SIG-M5 treated with dmso at 0.1 percent for 504 hours (cell line): Measurements from ENCODE around the gene ZIC5.

ENCODE experiments used
- DNase-seq: peaks from one replicate; lab custom pipeline; 2025; ENCODE audit not compliant: unreplicated experiment; lab: John Stamatoyannopoulos, UW

The ZIC5 gene

DNA sequence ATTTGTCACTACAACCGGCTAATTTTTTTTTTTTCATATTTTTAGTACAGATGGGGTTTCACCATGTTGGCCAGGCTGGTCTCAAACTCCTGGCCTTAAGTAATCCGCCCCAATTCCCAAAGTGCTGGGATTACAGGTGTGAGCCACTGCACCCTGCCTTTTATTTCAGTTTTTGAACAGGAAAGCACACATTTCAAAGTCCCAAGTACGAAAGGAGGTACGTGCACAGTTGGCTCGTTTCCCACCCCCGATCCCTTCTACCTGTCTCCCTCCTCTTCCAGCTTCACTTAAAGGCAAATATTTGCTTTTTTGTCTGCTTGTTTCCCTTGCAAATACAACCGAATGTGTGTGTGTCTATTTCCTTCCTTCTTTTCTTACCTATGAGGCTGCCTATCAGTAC is 30.5 kb downstream of the ZIC5 start:
- no peak for DNase-seq

DNA sequence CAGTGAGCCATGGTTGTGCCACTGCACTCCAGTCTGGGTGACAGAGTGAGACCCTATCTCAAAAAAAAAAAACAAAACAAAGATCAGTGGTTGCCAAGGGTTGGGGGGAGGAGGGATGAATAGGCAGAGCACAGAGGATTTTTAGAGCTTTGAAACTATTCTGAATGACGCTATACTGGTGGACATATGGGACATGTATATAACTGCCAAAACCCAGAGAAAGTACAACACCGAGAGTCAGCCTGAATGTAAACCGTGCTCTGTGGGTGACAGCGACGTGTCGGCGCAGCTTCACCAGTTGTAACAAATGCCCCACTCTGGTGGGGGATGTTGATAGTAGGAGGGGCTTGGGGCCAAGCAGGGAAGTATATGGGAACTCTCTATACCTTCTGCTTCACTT is 32.9 kb downstream of the ZIC5 start:
- no peak for DNase-seq

DNA sequence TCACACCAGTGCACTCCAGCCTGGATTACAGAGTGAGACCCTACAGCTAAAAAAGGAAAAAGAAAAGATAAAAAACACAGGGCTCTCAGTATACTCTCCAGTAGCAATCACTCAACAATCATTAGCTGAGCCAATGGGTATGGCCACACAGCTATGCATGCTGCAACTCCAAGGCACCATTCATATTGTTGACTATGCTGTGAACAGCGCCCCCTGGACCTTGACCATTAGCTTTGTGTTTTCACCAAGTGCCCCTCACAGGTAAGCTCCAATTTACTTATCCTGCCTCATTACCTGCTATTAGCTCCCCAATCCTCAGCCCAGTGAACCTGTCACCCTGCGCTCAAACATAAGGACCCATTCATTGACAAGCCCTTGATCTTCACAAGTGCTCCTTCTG is 35.8 kb downstream of the ZIC5 start:
- no peak for DNase-seq

DNA sequence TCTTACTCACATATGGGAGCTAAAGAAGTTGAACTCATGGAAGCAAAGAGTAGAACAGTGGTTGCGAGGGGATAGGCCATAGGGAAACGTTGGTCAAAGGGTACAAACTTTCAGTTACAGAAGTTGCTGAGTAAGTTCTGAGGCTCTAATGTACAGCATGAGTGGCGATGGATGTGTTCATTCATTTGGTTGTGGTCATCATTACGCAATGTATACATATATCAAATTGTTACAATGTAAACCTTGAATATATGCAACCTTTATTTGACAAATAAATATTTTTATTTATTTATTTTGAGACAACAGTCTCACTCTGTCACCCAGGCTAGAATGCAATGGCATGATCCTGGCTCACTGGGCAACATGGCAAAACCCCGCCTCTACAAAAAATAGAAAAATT is 38.7 kb downstream of the ZIC5 start:
- DNase-seq: no peak

DNA sequence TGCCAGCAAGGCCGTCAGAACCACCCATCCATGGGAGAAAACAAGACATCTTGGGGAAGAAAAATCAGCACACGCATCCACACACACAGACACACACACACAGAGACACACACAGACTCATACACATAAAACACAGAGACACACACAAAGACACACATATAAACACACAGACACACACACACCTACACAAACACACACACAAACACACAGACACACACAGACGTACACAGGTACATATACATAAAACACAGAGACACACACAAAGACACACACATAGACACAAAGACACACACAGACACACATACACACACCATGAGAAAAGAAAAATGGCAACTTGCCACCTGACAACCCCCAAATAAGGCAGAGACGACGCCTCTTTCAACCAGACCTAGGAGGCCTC is 40.6 kb downstream of the ZIC5 start:
- no peak for DNase-seq

DNA sequence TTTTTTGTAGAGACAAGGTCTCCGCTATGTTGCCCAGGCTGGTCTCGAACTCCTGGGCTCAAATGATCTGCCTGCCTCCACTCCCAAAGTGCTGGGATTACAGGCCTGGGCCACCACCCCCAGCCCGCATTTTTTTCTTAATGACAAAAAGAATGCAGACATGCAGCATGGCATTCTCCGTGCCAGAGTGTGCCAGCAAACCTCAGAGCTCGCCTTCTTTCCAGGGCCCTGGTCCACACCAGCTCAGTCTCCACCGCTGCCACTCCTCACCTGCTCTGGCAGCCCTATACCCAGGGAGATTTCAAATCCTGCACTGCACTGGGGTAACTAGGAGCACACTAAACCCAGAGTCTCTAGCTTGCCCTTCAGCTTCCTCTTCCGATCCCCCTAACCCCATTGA is 41.7 kb downstream of the ZIC5 start:
- DNase-seq: peak; percentile 25

DNA sequence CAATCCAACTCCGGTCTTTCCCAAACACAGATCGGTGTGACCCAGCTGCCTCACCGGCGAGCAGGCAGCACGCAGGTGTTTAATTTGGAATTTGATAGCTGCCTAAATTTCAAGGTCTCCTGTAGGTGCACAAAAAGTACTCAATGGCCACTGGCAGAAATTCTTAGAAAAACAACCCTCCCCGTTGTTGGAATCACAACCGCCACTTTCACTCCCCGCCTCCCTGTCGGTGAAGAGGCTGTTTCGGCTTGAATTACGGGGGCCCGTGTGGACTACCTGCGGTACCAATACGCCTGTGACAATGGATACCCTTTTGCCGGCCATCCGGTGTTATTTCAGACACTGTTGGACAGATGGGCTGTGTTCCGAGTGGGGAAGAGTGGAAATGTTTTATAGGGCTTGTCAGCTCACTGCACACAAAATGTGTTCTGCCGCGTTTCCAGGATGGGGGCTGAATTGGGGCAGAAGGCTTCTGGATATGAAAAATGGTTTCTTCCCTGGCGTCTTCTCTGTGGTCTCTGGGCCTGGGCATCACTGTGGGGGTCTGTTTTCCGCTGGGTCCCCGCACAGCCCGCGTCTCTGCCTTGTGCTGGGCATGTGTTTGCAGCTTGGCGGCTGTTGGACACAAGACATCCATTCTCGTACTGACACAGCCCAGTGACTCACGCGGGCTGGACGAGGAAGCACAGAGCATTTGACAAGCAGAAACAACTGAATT is 45.4 kb downstream of the ZIC5 start:
- no peak for DNase-seq

DNA sequence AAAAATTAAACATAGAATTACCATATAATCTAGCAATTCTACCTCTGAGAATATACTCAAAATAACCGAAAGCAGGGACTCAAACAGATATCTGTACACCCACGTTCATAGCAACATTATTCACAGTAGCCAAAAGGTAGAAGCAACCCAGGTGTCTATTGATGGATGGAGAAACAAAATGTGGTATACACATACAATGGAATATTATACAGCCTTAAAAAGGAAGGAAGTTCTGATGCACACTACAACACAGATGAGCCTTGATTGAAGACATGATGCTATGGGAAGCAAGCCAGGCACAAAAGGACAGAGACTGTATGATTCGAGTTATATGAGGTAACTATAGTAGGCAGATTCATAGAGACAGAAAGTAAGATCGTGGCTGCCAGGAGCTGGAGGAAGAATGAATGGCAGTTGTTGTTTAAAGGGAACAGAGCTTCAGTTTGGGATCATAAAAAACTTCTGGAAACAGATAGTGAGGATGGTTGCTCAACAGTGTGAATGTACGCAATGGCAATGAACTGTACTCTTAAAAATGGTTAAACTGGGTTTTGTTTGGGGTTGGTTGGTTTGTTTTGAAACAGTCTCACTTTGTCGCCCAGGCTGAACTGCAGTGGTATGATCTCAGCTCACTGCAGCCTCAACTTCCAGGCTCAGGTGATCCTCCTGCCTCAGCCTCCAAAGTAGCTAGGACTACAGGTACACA is 47.5 kb downstream of the ZIC5 start:
- DNase-seq: peak; percentile 12

DNA sequence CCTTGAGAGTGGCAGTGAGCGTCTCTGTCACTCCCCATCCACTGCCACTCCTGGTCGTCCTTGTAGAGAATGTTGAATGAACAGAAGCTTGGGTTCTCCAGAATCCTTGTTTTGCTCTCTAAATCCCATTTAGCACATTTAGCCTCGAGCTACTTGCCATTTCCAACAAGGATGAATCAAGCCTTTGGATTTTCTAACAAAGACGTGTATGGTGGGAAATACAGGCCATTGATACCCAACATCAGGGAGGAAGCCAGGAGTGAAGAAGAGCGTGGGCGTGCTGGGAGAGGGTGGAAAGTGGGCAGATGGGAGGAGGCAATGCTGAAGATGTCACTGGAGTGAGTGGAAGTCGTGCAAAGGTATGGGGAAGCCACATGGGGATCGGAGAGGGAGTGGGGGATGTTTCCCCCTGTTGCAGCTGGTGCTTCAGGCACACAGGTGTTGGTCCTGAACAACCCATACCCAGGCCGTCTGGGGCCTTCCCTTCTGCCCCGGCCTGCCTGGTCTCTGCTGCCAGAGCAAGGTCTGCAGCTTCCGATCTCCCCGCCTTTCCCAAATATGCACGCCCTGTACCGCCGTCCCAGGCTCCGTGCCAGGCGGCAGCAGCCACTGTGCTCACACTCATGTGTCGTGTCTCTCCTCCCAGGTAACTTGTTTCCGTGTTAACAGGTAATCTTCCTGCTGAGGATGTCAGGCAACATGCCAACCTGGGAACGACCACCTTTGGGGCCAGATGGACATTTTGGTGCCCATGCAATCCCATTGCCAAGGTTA is 48.7 kb downstream of the ZIC5 start:
- no peak for DNase-seq

DNA sequence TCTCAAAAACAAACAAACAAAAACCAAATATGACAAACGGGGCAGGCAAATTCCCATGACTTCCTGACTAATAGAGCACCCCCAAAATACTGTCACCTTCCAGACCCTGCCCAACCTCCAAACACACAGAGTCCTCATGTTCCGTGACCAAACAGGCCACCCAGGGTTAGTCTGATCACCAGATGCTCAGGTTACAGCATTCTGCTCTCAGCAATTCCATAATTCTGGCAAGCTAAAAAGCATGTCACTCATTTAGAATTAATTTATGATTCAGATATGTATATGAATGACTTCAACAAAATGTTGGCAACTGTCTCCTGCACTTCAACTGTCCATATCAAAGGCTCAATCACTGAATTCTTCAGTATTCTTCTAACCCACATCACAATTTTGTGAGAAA is 52.4 kb downstream of the ZIC5 start:
- DNase-seq: no peak

DNA sequence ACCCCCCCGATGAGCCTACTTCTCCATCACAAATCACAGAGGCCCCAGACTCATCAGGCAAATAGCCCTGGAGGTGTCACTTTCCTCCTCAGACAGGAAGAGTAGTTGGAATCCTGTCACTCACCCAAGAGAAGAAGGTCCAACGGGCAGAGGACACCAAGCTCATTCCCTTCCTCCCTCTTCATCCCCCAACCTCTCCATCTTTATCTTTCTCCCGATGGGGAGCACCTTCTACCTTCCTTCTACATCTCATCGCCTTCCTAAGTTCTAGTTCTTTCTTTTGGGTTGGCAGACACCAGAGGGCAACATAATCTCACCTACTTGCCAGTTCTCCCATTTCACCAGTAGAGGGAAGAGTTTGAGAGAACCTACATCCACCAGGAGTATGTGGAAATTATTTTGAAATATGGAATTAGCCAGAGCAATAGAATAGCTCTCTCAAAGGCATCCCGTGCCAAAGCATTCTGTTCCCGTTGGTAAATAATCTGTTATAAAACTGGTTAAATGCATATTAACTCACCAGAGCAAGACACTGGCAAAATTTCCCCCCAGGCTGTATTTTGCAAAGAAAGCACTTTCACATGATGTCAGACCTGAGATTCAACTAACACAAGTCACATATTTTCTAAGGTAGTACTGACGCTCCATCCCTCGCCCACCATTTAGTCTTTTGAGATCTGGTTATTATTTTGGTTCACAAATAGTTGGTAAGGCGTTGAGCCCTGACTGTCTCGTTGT is 55.0 kb downstream of the ZIC5 start:
- DNase-seq: peak; percentile 83

DNA sequence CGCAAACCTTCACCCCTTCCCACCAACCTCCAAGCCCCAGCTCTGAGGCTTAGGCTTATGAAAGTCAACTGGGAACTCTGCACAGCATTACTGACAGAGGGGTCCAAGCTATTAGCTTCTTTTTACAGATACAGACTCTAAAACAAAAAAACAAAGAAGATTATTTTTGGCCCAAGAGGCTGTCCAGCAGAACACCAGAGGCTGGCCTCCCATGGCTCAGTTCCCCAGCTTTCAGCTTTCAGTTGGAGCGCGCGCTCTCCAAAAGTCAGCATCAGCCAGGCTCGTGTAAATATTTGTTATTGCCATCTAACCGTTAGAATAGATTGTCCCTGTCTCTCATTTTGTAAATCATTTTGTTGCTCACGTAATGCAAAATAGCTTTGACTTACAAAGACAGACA is 58.4 kb downstream of the ZIC5 start:
- DNase-seq: no peak
